Parathyroid adenoma (tissue), 2 donors: ENCODE data around the gene URAD.
"Not testable (repeated sequence)": the region's sequence is repeated elsewhere in the genome, so short reads cannot be mapped to it uniquely, and the experiment has no call there.

Experiments
- H2AFZ ChIP-seq: fragments of 300-600 bp; sonication (generic); one replicate; pipeline ENCODE4 v1.7.0; 2017; ENCODE audit warnings: antibody characterized with exemption, mild to moderate bottlenecking
- H3K27ac ChIP-seq: fragments of 300-600 bp; sonication (generic); one replicate; pipeline ENCODE4 v1.7.0; 2017
- H3K27me3 ChIP-seq: fragments of 300-600 bp; sonication (generic); one replicate; pipeline ENCODE4 v1.7.0; 2017; ENCODE audit warnings: low read length; ENCODE audit not compliant: control insufficient read depth, insufficient read depth
- H3K36me3 ChIP-seq: fragments of 300-600 bp; sonication (generic); one replicate; pipeline ENCODE4 v1.7.0; 2017; ENCODE audit warnings: low read length; ENCODE audit not compliant: control insufficient read depth, insufficient read depth
- H3K4me1 ChIP-seq: fragments of 300-600 bp; sonication (generic); one replicate; pipeline ENCODE4 v1.7.0; 2017; ENCODE audit warnings: control low read depth
- H3K4me2 ChIP-seq: fragments of 300-600 bp; sonication (generic); one replicate; pipeline ENCODE4 v1.7.0; 2017; ENCODE audit warnings: low read length
- H3K4me3 ChIP-seq: fragments of 300-600 bp; sonication (generic); one replicate; pipeline ENCODE4 v1.7.0; 2017; ENCODE audit warnings: low read depth, low read length
- H3K79me2 ChIP-seq: fragments of 300-600 bp; sonication (generic); one replicate; pipeline ENCODE4 v1.7.0; 2017; ENCODE audit warnings: control low read depth
- H3K9ac ChIP-seq: fragments of 300-600 bp; sonication (generic); one replicate; pipeline ENCODE4 v1.7.0; 2017; ENCODE audit warnings: mild to moderate bottlenecking
- H3K9me3 ChIP-seq: fragments of 300-600 bp; sonication (generic); one replicate; pipeline ENCODE4 v1.7.0; 2017; ENCODE audit warnings: low read length; ENCODE audit not compliant: control insufficient read depth
- CTCF ChIP-seq: fragments of 300-600 bp; sonication (generic); IDR thresholded peaks from one replicate; pipeline ENCODE4 v1.7.0; 2017; ENCODE audit warnings: antibody characterized with exemption, mild to moderate bottlenecking
- donor health status: primary hyperparathyroidism.

The URAD gene

GRCh38 chr13:28010046-28010445, 21.6 kb upstream of the URAD start:
- no peaks in the 10 kb centered on the region for H3K4me1 ChIP-seq
- H3K27me3 ChIP-seq, result no peaks in the 10 kb centered on the region
- H2AFZ ChIP-seq, result no peak overlapping the region
- H3K36me3 ChIP-seq, result no peaks in the 10 kb centered on the region
- H3K4me2 ChIP-seq, result no peak overlapping the region
- H3K9me3 ChIP-seq, result no peaks in the 10 kb centered on the region
- H3K4me3 ChIP-seq, result no peak overlapping the region
- no peak overlapping the region for H3K27ac ChIP-seq
- H3K79me2 ChIP-seq, result no peaks in the 10 kb centered on the region
- no peak for TF ChIP-seq CTCF
- H3K9ac ChIP-seq, result no peak overlapping the region

- not testable (repeated sequence) for H3K4me3 ChIP-seq, H3K79me2 ChIP-seq, H3K27me3 ChIP-seq, H2AFZ ChIP-seq, H3K4me1 ChIP-seq, H3K36me3 ChIP-seq, H3K4me2 ChIP-seq, H3K9ac ChIP-seq, H3K9me3 ChIP-seq, H3K27ac ChIP-seq
These were observed 16.5 kb upstream of the URAD start for GRCh38 chr13:28005016-28005415.

- TF ChIP-seq CTCF, result no peak
- H3K27me3 ChIP-seq, result no peaks in the 10 kb centered on the region
- H3K4me1 ChIP-seq, result no peaks in the 10 kb centered on the region
- no peaks in the 10 kb centered on the region for H3K79me2 ChIP-seq
- no peak overlapping the region for H3K27ac ChIP-seq
- H3K4me2 ChIP-seq, result no peak overlapping the region
- H3K9ac ChIP-seq, result no peak overlapping the region
- H2AFZ ChIP-seq, result no peak overlapping the region
- no peaks in the 10 kb centered on the region for H3K36me3 ChIP-seq
- H3K4me3 ChIP-seq, result no peak overlapping the region
- no peaks in the 10 kb centered on the region for H3K9me3 ChIP-seq
These were observed 14.6 kb upstream of the URAD start for GRCh38 chr13:28002886-28003698.

GRCh38 chr13:28001837-28002473, 13.5 kb upstream of the URAD start:
- H3K4me1 ChIP-seq, result no peaks in the 10 kb centered on the region
- no peak overlapping the region for H2AFZ ChIP-seq
- H3K4me2 ChIP-seq, result no peak overlapping the region
- no peak overlapping the region for H3K9ac ChIP-seq
- H3K27ac ChIP-seq, result no peak overlapping the region
- H3K9me3 ChIP-seq, result no peaks in the 10 kb centered on the region
- H3K36me3 ChIP-seq, result no peaks in the 10 kb centered on the region
- no peak overlapping the region for H3K4me3 ChIP-seq
- no peak for TF ChIP-seq CTCF
- no peaks in the 10 kb centered on the region for H3K27me3 ChIP-seq
- no peaks in the 10 kb centered on the region for H3K79me2 ChIP-seq

- no peaks in the 10 kb centered on the region for H3K9me3 ChIP-seq
- no peak overlapping the region for H3K4me2 ChIP-seq
- no peak overlapping the region for H2AFZ ChIP-seq
- no peaks in the 10 kb centered on the region for H3K4me1 ChIP-seq
- TF ChIP-seq CTCF, result no peak
- no peak overlapping the region for H3K9ac ChIP-seq
- H3K36me3 ChIP-seq, result no peaks in the 10 kb centered on the region
- no peak overlapping the region for H3K27ac ChIP-seq
- H3K27me3 ChIP-seq, result no peaks in the 10 kb centered on the region
- H3K4me3 ChIP-seq, result no peak overlapping the region
- no peaks in the 10 kb centered on the region for H3K79me2 ChIP-seq
These were observed 12.6 kb upstream of the URAD start for GRCh38 chr13:28001049-28001448.
